ENCODE results near the gene NDUFAF8. TPM values are rescaled to one million over a fixed set of nuclear protein-coding genes. Genes with fewer than 3 reads are reported as not detected.

NDUFAF8 gene
- total and polyA plus RNA-seq, 10 of the 15 experiments (the other 5 are each of a cell fraction or from before 2014, with no cell fraction given), result 22.0 to 307 (median 106) TPM

DNA sequence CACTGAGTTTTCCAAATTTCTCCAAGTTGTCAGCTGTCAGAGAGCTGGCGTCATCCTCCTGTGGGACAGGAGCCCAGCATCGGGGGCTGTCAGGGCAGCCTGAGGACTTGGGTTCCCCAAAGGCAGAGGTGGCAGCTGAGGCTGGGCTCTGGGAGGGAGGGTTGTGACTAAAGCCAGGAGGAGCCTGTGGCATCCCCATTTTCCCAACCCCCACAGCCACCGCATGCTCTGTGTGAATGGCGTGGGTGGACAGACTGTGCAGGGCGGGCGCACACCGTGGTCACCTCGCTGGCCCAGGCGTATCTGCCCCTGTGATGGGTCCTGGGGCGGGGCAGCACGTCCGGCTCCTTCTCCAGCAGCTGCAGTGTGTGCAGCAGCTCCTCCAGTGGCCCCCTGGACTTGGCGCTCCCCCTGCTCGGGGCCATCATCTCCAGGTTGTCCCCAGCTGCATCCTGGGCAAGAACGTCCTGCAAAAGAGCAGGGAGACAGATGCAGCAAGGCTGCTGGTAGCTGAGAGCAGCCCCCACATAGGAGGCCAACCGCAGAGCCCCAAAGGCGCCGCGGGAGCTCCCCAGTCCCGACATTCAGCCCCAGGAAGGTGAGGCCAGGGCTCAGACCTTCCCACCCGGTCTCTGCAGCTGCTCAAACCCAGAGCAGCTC lies 41.2 kb upstream of the NDUFAF8 start (continued):
- TF ChIP-seq, protein P1, sequence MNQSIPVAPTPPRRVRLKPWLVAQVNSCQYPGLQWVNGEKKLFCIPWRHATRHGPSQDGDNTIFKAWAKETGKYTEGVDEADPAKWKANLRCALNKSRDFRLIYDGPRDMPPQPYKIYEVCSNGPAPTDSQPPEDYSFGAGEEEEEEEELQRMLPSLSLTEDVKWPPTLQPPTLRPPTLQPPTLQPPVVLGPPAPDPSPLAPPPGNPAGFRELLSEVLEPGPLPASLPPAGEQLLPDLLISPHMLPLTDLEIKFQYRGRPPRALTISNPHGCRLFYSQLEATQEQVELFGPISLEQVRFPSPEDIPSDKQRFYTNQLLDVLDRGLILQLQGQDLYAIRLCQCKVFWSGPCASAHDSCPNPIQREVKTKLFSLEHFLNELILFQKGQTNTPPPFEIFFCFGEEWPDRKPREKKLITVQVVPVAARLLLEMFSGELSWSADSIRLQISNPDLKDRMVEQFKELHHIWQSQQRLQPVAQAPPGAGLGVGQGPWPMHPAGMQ (IDR thresholded peaks at IDR 0.05; ENCODE audit: borderline replicate concordance), result no peak

DNA sequence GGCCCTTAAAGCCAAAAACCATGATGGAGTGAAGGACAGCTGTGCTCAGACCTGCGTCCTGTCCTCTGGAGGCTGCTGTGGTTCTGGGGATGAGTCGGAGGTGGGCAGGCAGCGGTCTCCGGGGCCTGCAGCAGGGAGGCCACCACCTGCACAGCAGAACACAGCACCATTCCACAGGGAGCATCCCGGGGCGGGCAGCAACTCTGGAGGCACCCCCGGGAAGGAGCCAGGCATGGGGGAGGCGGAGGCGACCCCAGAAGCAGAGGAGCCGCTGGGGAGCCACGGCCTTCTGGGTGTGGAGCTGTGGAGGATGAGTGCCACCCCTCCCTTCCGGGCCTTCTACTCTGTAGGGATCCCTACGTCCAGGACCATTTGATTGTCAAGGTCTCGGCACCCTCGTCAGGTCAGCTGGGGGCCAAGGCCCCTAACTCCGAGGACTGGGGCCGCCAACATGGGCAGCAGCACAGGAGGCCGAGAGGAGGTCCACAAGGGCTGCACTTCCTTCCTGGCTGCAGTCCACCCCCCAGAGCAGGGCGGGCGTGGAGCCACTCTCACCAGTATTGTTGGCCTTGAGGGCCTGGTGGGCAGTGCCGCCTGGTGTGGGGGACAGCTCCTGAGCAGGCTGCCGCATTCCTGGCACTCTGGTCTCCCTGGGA lies 40.2 kb upstream of the NDUFAF8 start:
- in situ Hi-C loops (cut with MboI) (no loop called here), intact Hi-C loops (cut with micrococcal nuclease; ENCODE audit: unreplicated experiment) (no loop called here)
- ATAC-seq (no peak), FAIRE-seq (no peak), DNase-seq (ENCODE audit: low read depth, low spot score) (no peak)
- Histone ChIP-seq H3K4me1 (ENCODE audit: control insufficient read depth, insufficient read depth, low read length) (no peaks in the 10 kb centered on the region), H2AFZ (ENCODE audit: control insufficient read depth, low read depth, low read length) (no peak overlapping the region), H3K4me2 (ENCODE audit: control insufficient read depth, insufficient read depth) (no peak overlapping the region), H3K27me3 (replicated peaks in 1 of 2; ENCODE audit: control insufficient read depth in 2 of 2, insufficient read depth in 2 of 2, low read length in 1 of 2) (no peaks in the 10 kb centered on the region), H4K20me1 (ENCODE audit: control insufficient read depth, insufficient read depth) (no peaks in the 10 kb centered on the region), H3K27ac (ENCODE audit: control insufficient read depth, insufficient read depth) (no peak overlapping the region), H3K9ac (ENCODE audit: control insufficient read depth, insufficient read depth, low read length) (no peak overlapping the region), H3K4me3 (no peak overlapping the region), H3K79me2 (ENCODE audit: control insufficient read depth, insufficient read depth, low read length) (no peaks in the 10 kb centered on the region), H3K9me3 (replicated peaks; ENCODE audit: control insufficient read depth, insufficient read depth, low read length) (no peaks in the 10 kb centered on the region), H3K36me3 (ENCODE audit: control insufficient read depth in 2 of 2, insufficient read depth in 2 of 2, low read length in 1 of 2) (peaks cover 4 to 7% of the 10 kb centered on the region in 2 experiments; a peak in 2 of 4 replicates)
- TF ChIP-seq HCFC1 (IDR thresholded peaks at IDR 0.05; ENCODE audit: low read length), result no peak
- TF ChIP-seq EED (IDR thresholded peaks at IDR 0.05; ENCODE audit: low read depth), result no peak
- TF ChIP-seq FOS (IDR thresholded peaks at IDR 0.05; ENCODE audit: borderline replicate concordance, extremely low read depth, insufficient read length), result no peak
- TF ChIP-seq, protein P2, sequence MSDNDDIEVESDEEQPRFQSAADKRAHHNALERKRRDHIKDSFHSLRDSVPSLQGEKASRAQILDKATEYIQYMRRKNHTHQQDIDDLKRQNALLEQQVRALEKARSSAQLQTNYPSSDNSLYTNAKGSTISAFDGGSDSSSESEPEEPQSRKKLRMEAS (IDR thresholded peaks at IDR 0.05; ENCODE audit: low read depth, low read length), result no peak
- TF ChIP-seq SMAD1 (IDR thresholded peaks at IDR 0.05; ENCODE audit: low read depth, partially characterized antibody), result no peak
- TF ChIP-seq CBX3 (IDR thresholded peaks at IDR 0.05; ENCODE audit: borderline replicate concordance, low read depth), result no peak
- TF ChIP-seq NBN (IDR thresholded peaks at IDR 0.05), result no peak
- no peak for TF ChIP-seq CBFB (IDR thresholded peaks at IDR 0.05; ENCODE audit: low read depth)
- no peak for TF ChIP-seq NFYA (IDR thresholded peaks at IDR 0.05; ENCODE audit: borderline replicate concordance, low read depth, low read length)
- TF ChIP-seq, protein P3, sequence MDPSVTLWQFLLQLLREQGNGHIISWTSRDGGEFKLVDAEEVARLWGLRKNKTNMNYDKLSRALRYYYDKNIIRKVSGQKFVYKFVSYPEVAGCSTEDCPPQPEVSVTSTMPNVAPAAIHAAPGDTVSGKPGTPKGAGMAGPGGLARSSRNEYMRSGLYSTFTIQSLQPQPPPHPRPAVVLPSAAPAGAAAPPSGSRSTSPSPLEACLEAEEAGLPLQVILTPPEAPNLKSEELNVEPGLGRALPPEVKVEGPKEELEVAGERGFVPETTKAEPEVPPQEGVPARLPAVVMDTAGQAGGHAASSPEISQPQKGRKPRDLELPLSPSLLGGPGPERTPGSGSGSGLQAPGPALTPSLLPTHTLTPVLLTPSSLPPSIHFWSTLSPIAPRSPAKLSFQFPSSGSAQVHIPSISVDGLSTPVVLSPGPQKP (IDR thresholded peaks at IDR 0.05; ENCODE audit: low read depth, low read length), result no peak
- no peak for TF ChIP-seq EP300 (IDR thresholded peaks at IDR 0.05; ENCODE audit: borderline replicate concordance in 1 of 2, control insufficient read depth in 1 of 2, low read depth in 2 of 2, low read length in 2 of 2)
- TF ChIP-seq, protein P4, sequence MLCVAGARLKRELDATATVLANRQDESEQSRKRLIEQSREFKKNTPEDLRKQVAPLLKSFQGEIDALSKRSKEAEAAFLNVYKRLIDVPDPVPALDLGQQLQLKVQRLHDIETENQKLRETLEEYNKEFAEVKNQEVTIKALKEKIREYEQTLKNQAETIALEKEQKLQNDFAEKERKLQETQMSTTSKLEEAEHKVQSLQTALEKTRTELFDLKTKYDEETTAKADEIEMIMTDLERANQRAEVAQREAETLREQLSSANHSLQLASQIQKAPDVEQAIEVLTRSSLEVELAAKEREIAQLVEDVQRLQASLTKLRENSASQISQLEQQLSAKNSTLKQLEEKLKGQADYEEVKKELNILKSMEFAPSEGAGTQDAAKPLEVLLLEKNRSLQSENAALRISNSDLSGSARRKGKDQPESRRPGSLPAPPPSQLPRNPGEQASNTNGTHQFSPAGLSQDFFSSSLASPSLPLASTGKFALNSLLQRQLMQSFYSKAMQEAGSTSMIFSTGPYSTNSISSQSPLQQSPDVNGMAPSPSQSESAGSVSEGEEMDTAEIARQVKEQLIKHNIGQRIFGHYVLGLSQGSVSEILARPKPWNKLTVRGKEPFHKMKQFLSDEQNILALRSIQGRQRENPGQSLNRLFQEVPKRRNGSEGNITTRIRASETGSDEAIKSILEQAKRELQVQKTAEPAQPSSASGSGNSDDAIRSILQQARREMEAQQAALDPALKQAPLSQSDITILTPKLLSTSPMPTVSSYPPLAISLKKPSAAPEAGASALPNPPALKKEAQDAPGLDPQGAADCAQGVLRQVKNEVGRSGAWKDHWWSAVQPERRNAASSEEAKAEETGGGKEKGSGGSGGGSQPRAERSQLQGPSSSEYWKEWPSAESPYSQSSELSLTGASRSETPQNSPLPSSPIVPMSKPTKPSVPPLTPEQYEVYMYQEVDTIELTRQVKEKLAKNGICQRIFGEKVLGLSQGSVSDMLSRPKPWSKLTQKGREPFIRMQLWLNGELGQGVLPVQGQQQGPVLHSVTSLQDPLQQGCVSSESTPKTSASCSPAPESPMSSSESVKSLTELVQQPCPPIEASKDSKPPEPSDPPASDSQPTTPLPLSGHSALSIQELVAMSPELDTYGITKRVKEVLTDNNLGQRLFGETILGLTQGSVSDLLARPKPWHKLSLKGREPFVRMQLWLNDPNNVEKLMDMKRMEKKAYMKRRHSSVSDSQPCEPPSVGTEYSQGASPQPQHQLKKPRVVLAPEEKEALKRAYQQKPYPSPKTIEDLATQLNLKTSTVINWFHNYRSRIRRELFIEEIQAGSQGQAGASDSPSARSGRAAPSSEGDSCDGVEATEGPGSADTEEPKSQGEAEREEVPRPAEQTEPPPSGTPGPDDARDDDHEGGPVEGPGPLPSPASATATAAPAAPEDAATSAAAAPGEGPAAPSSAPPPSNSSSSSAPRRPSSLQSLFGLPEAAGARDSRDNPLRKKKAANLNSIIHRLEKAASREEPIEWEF (IDR thresholded peaks at IDR 0.05; ENCODE audit: insufficient replicate concordance, low read depth, low read length), result no peak
- 91% methylated on average over 22 of the region's 22 CpGs for WGBS (ENCODE audit: insufficient coverage, insufficient replicate concordance, low lambda C conversion rate, missing lambda C conversion rate)
- CTCF ChIA-PET, result interaction anchor here (0.7 to 0.9 kb wide), 2 partner anchors 42 to 286 kb away, joined by 3 read pairs; no protein-coding TSS in a partner anchor
- no TSS peak for BruUV-seq (replicated peaks)
- POLR2A ChIA-PET, result no interaction called here
- SMC1A ChIA-PET (ENCODE audit: uncharacterized antibody, unreplicated experiment), result interaction anchor here (1.2 kb wide), 1 partner anchor 24 kb away, joined by 3 read pairs; the partner anchor contains the start of gene CEP131
- RAD21 ChIA-PET (ENCODE audit: unreplicated experiment), result no interaction called here

Data from GM12878 (cell line).